DND-41 (cell line): ENCODE results near the gene METTL13.

Experiments
- CTCF ChIP-seq: IDR thresholded peaks from 2 replicates; pipeline ENCODE4 v1.5.1; 2012; ENCODE audit warnings: borderline replicate concordance, low read length, moderate library complexity, mild to moderate bottlenecking; ENCODE audit not compliant: poor library complexity, severe bottlenecking; ENCODE audit errors: extremely low read depth
- EZH2 ChIP-seq: IDR thresholded peaks from 3 replicates; pipeline ENCODE4 v1.6.1; 2012; ENCODE audit warnings: borderline replicate concordance, low read depth, mild to moderate bottlenecking, moderate library complexity, low read length, inconsistent platforms; ENCODE audit not compliant: severe bottlenecking

- TF ChIP-seq CTCF, result no peak
- no peak for TF ChIP-seq EZH2
Measured at GRCh38 chr1:171826973-171827372, 45.5 kb downstream of the METTL13 start.
